Hepatocyte (in vitro differentiated cells): ENCODE results near the gene TYSND1. TPM values are rescaled to one million over a fixed set of nuclear protein-coding genes. Genes with fewer than 3 reads are reported as not detected.

Source experiments
- DNase-seq: peaks from one replicate; pipeline ENCODE4 v3.0.0-alpha.2; 2016; ENCODE audit warnings: low spot score
- H2AFZ ChIP-seq: fragments of 200-600 bp; sonication (generic); 2 replicates; pipeline ENCODE4 v1.6.0; 2016; ENCODE audit warnings: antibody characterized with exemption, mild to moderate bottlenecking
- H3K27ac ChIP-seq: fragments of 200-600 bp; sonication (generic); 2 replicates; pipeline ENCODE4 v1.5.1; 2016; ENCODE audit warnings: mild to moderate bottlenecking
- H3K27me3 ChIP-seq: fragments of 200-600 bp; sonication (generic); 2 replicates; pipeline ENCODE4 v1.6.1; 2016
- H3K36me3 ChIP-seq: fragments of 200-600 bp; sonication (generic); replicated peaks from 2 replicates; pipeline ENCODE4 v1.5.1; 2016; ENCODE audit warnings: low read depth; ENCODE audit not compliant: insufficient read depth
- H3K4me1 ChIP-seq: fragments of 200-600 bp; sonication (generic); 2 replicates; pipeline ENCODE4 v1.5.1; 2016; ENCODE audit warnings: mild to moderate bottlenecking, moderate library complexity; ENCODE audit not compliant: insufficient read depth
- H3K4me2 ChIP-seq: fragments of 200-600 bp; sonication (generic); 2 replicates; pipeline ENCODE4 v1.6.0; 2016
- H3K4me3 ChIP-seq: fragments of 200-600 bp; sonication (generic); 2 replicates; pipeline ENCODE4 v1.5.1; 2016; ENCODE audit warnings: mild to moderate bottlenecking
- H3K79me2 ChIP-seq: fragments of 200-600 bp; sonication (generic); 2 replicates; pipeline ENCODE4 v1.6.0; 2017; ENCODE audit warnings: mild to moderate bottlenecking
- H3K9me2 ChIP-seq: fragments of 200-600 bp; sonication (generic); replicated peaks from 2 replicates; pipeline ENCODE4 v1.6.0; 2017; ENCODE audit warnings: mild to moderate bottlenecking; ENCODE audit not compliant: insufficient read depth
- H3K9me3 ChIP-seq: fragments of 200-600 bp; sonication (generic); 2 replicates; pipeline ENCODE4 v1.5.1; 2016; ENCODE audit warnings: low read depth, mild to moderate bottlenecking
- H4K20me1 ChIP-seq: fragments of 200-600 bp; sonication (generic); 2 replicates; pipeline ENCODE4 v1.6.0; 2016; ENCODE audit warnings: mild to moderate bottlenecking; ENCODE audit not compliant: insufficient read depth, poor library complexity, severe bottlenecking
- EZH2 ChIP-seq: fragments of 200-600 bp; sonication (generic); IDR thresholded peaks from 2 replicates; pipeline ENCODE4 v1.6.1; 2016; ENCODE audit warnings: antibody characterized with exemption, mild to moderate bottlenecking, borderline replicate concordance
- EZH2phosphoT487 ChIP-seq: fragments of 200-600 bp; sonication (generic); IDR thresholded peaks from one replicate; pipeline ENCODE4 v1.6.1; 2018; ENCODE audit warnings: antibody characterized with exemption, mild to moderate bottlenecking, low read depth, moderate library complexity; ENCODE audit not compliant: unreplicated experiment, severe bottlenecking
- WGBS: methylation state at CpG from one replicate; pipeline ENCODE4 v1.1.6; 2016; ENCODE audit warnings: low lambda C conversion rate; ENCODE audit errors: missing lambda C conversion rate; 5-methylcytosine and 5-hydroxymethylcytosine counted together
- polyA plus RNA-seq: library from polyadenylated mRNA; unstranded; fragments of >200 nt; fragmentation: Nextera tagmentation; extraction: Ambion mirVana; gene quantifications from 2 replicates; pipeline ENCODE4 v1.2.1, GENCODE V29; 2016
- total RNA-seq: library from RNA; depleted of rRNA; stranded (reverse); fragments of >200 nt; gene quantifications from 2 replicates; pipeline ENCODE4 v1.2.3, GENCODE V29; 2014
- TF ChIP-seq, protein P1 (sequence below): fragments of 200-600 bp; sonication (generic); IDR thresholded peaks from 2 replicates; pipeline ENCODE4 v1.5.1; 2016; ENCODE audit warnings: antibody characterized with exemption, mild to moderate bottlenecking; ENCODE audit not compliant: poor library complexity

The TYSND1 gene
- total and polyA plus RNA-seq, 2 experiments from 2014 or later, result 12.6 to 22.0 TPM

DNA sequence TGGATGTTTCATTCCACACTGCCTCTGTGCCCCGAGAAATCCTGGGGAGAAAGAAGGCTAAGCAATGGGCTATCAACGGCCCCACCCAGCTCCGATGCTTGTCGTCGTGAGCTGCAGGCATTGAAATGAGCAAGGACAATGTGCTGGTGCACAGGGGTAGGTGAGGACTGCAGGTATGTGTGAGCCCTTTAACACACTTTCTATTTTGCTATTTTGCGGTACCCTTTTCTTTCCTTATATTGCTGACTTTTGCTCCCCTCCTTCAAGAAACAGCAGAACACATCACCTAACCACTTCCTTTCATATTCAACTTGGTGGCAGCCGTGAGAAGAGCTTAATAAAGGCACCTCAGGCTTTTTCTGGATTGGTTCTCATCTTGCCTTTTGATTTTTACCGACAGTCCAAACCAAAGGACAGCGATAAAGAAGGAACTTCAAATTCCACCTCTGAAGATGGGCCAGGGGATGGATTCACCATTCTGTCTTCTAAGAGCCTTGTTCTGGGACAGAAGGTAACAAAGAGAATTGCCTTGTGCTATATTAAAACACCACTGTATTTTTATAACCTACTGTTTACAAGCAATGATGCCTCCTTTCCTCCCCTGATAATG is 53.1 kb downstream of the TYSND1 start:
- DNase-seq, result no peak
- peaks cover 19% of the 10 kb centered on the region for H3K4me1 ChIP-seq
- no peaks in the 10 kb centered on the region for H4K20me1 ChIP-seq
- TF ChIP-seq, protein P1, sequence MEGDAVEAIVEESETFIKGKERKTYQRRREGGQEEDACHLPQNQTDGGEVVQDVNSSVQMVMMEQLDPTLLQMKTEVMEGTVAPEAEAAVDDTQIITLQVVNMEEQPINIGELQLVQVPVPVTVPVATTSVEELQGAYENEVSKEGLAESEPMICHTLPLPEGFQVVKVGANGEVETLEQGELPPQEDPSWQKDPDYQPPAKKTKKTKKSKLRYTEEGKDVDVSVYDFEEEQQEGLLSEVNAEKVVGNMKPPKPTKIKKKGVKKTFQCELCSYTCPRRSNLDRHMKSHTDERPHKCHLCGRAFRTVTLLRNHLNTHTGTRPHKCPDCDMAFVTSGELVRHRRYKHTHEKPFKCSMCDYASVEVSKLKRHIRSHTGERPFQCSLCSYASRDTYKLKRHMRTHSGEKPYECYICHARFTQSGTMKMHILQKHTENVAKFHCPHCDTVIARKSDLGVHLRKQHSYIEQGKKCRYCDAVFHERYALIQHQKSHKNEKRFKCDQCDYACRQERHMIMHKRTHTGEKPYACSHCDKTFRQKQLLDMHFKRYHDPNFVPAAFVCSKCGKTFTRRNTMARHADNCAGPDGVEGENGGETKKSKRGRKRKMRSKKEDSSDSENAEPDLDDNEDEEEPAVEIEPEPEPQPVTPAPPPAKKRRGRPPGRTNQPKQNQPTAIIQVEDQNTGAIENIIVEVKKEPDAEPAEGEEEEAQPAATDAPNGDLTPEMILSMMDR, result no peak
- no peak for TF ChIP-seq EZH2
- no peak for TF ChIP-seq EZH2phosphoT487
- H3K27ac ChIP-seq, result no peak overlapping the region
- H3K36me3 ChIP-seq, result no peaks in the 10 kb centered on the region
- H3K4me3 ChIP-seq, result no peak overlapping the region
- no peak overlapping the region for H2AFZ ChIP-seq
- no peak overlapping the region for H3K4me2 ChIP-seq
- H3K9me2 ChIP-seq, result no peaks in the 10 kb centered on the region
- peaks cover 3% of the 10 kb centered on the region for H3K79me2 ChIP-seq
- WGBS, result 96% methylated on average over 9 of the region's 9 CpGs
- no peaks in the 10 kb centered on the region for H3K9me3 ChIP-seq
- no peaks in the 10 kb centered on the region for H3K27me3 ChIP-seq

DNA sequence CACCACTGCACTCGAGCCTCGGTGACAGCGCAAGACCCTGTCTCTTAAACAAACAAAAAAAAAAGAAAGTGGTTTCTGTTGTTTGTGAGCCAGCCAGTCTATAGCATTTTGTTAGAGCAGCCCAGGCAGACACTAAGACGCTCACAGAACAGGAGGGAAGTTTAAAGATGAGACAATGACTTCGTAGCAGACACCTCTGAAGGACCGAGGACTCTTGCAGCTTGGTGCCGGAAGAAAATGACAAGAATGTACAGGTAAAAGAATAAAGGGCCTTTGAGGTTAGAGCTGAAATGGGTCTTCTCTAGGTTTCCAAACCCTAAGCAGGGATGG is 54.1 kb downstream of the TYSND1 start:
- Histone ChIP-seq H3K36me3 (no peaks in the 10 kb centered on the region), H4K20me1 (no peaks in the 10 kb centered on the region), H3K79me2 (peaks cover 3% of the 10 kb centered on the region), H3K27me3 (no peaks in the 10 kb centered on the region), H3K4me1 (peaks cover 19% of the 10 kb centered on the region), H3K9me3 (no peaks in the 10 kb centered on the region), H3K9me2 (no peaks in the 10 kb centered on the region), H3K4me3 (no peak overlapping the region), H3K4me2 (no peak overlapping the region), H2AFZ (no peak overlapping the region), H3K27ac (peak overlapping the region; percentile 84)
- TF ChIP-seq EZH2 (no peak), EZH2phosphoT487 (no peak)
- TF ChIP-seq, protein P1, result no peak
- DNase-seq, result no peak
- WGBS, result 89% methylated on average over 7 of the region's 7 CpGs

DNA sequence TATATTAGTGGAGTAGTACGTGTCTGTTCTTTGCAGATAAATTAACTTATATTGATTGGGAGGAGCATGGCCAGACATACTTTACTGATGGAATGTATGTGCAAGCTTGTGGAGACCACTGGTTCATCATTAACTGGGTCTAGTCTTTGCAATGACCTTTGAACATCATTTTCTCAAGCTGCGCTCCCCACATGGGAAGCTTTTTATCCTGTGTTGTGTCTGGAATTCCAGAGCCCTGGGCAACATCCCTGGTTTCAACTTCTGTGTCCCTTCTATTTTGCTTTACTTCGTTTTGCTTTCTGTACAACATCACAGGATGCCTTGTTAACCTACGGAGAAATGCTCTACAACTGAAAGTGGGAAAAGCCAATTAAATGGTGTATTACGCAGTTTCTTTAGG is 55.5 kb downstream of the TYSND1 start:
- Histone ChIP-seq H3K4me2 (peak overlapping the region; percentile 63), H3K4me1 (peaks cover 19% of the 10 kb centered on the region), H2AFZ (no peak overlapping the region)

More for the DNA sequence above, 55.5 kb downstream of the TYSND1 start:
- Histone ChIP-seq H3K4me3 (no peak overlapping the region), H3K27me3 (no peaks in the 10 kb centered on the region), H3K36me3 (no peaks in the 10 kb centered on the region), H3K79me2 (peaks cover 3% of the 10 kb centered on the region), H3K27ac (peak overlapping the region; percentile 84), H3K9me2 (no peaks in the 10 kb centered on the region), H4K20me1 (no peaks in the 10 kb centered on the region), H3K9me3 (no peaks in the 10 kb centered on the region)
- WGBS, result 70% methylated on average over 5 of the region's 5 CpGs
- TF ChIP-seq, protein P1, result no peak
- TF ChIP-seq EZH2phosphoT487 (no peak), EZH2 (no peak)
- peak; percentile 41 for DNase-seq
